Suppressor macrophage treated with lipopolysaccharide for 1 hour (primary cell): ENCODE results near the gene JAKMIP1.
A peak's percentile ranks its signal among the peaks of the same experiment; 100 is the strongest.

Source experiments
- DNase-seq, 3 donors: peaks; one replicate each; pipeline ENCODE4 v3.0.0-alpha.2; 2020 to 2022

The JAKMIP1 gene

GRCh38 chr4:6114601-6115000 is 85.7 kb downstream of the JAKMIP1 start:
- DNase-seq = no peak

- no peak for DNase-seq
Measured at GRCh38 chr4:6114181-6114580, 86.2 kb downstream of the JAKMIP1 start.

- no peak for DNase-seq
Measured at GRCh38 chr4:6113641-6114040, 86.7 kb downstream of the JAKMIP1 start.

GRCh38 chr4:6112606-6113290 is 87.6 kb downstream of the JAKMIP1 start:
- DNase-seq = no peak

- no peak for DNase-seq
Measured at GRCh38 chr4:6111354-6111960, 88.9 kb downstream of the JAKMIP1 start.

- DNase-seq = no peak
Measured at GRCh38 chr4:6110681-6111353, 89.5 kb downstream of the JAKMIP1 start.

GRCh38 chr4:6109842-6110560 is 90.3 kb downstream of the JAKMIP1 start:
- DNase-seq = no peak

GRCh38 chr4:6107886-6108285 is 92.5 kb downstream of the JAKMIP1 start:
- DNase-seq = no peak

- no peak for DNase-seq
Measured at GRCh38 chr4:6107114-6107791, 93.1 kb downstream of the JAKMIP1 start.

- no peak for DNase-seq
Measured at GRCh38 chr4:6106156-6106555, 94.2 kb downstream of the JAKMIP1 start.

- DNase-seq = no peak
Measured at GRCh38 chr4:6105311-6105911, 94.9 kb downstream of the JAKMIP1 start.

- no peak for DNase-seq
Measured at GRCh38 chr4:6104541-6105130, 95.7 kb downstream of the JAKMIP1 start.

GRCh38 chr4:6097581-6097980 is 102.8 kb downstream of the JAKMIP1 start:
- peak; percentile 43 to 65 (median 46) for DNase-seq

- no peak for DNase-seq
Measured at GRCh38 chr4:6095897-6096296, 104.5 kb downstream of the JAKMIP1 start.

GRCh38 chr4:6095023-6095752 is 105.2 kb downstream of the JAKMIP1 start:
- peak; percentile 73 to 85 (median 81) for DNase-seq

- DNase-seq = no peak
Measured at GRCh38 chr4:6093671-6094070, 106.7 kb downstream of the JAKMIP1 start.

GRCh38 chr4:6092971-6093370 is 107.4 kb downstream of the JAKMIP1 start:
- DNase-seq = no peak

GRCh38 chr4:6092131-6092530 is 108.2 kb downstream of the JAKMIP1 start:
- no peak for DNase-seq

- DNase-seq = no peak
Measured at GRCh38 chr4:6090931-6091330, 109.4 kb downstream of the JAKMIP1 start.

- DNase-seq = no peak
Measured at GRCh38 chr4:6088950-6089349, 111.4 kb downstream of the JAKMIP1 start.

GRCh38 chr4:6087669-6088341 is 112.5 kb downstream of the JAKMIP1 start:
- DNase-seq = peak in 2 of 3 donors; percentile 5 to 32
